ENCODE measurements around the gene ANKRD33B.

- no peak for TF ChIP-seq CTCF (IDR thresholded peaks at IDR 0.05)
- TF ChIP-seq POLR2AphosphoS5 (IDR thresholded peaks at IDR 0.05): no peak
- no peak for TF ChIP-seq POLR2A (IDR thresholded peaks at IDR 0.05)
Measured at GRCh38 chr5:10619649-10620048, 55.8 kb downstream of the ANKRD33B start.

All from breast epithelium (tissue), 3 donors.